GM23248 (cell line): ENCODE results near the gene GTF2I. TPM values are rescaled to one million over a fixed set of nuclear protein-coding genes. Genes with fewer than 3 reads are reported as not detected.

Experiments
- DNase-seq: peaks from one replicate; pipeline ENCODE4 v3.0.0-alpha.2; 2015
- H2AFZ ChIP-seq: fragments of 200-600 bp; sonication (generic); 2 replicates; pipeline ENCODE4 v1.6.1; 2016; ENCODE audit warnings: antibody characterized with exemption
- H3F3A ChIP-seq: fragments of 200-600 bp; sonication (generic); 2 replicates; pipeline ENCODE4 v1.6.1; 2016; ENCODE audit warnings: mild to moderate bottlenecking, antibody characterized with exemption, mixed run types; ENCODE audit not compliant: insufficient read depth
- H3K27ac ChIP-seq: fragments of 200-600 bp; sonication (generic); 2 replicates; pipeline ENCODE4 v1.5.1; 2016; ENCODE audit warnings: mild to moderate bottlenecking
- H3K27me3 ChIP-seq: fragments of 200-600 bp; sonication (generic); replicated peaks from 2 replicates; pipeline ENCODE4 v1.6.1; 2016; ENCODE audit warnings: mild to moderate bottlenecking; ENCODE audit not compliant: insufficient read depth
- H3K36me3 ChIP-seq: fragments of 200-600 bp; sonication (generic); 2 replicates; pipeline ENCODE4 v1.6.1; 2016; ENCODE audit warnings: low read depth, mild to moderate bottlenecking
- H3K4me1 ChIP-seq: fragments of 200-600 bp; sonication (generic); 2 replicates; pipeline ENCODE4 v1.6.1; 2016; ENCODE audit warnings: mild to moderate bottlenecking; ENCODE audit not compliant: insufficient read depth
- H3K4me2 ChIP-seq: fragments of 200-600 bp; sonication (generic); one replicate; pipeline ENCODE4 v1.6.1; 2016; ENCODE audit warnings: mild to moderate bottlenecking; ENCODE audit not compliant: unreplicated experiment
- H3K4me3 ChIP-seq: fragments of 200-600 bp; sonication (generic); 2 replicates; pipeline ENCODE4 v1.5.1; 2016; ENCODE audit warnings: mild to moderate bottlenecking
- H3K79me2 ChIP-seq: fragments of 200-600 bp; sonication (generic); 2 replicates; pipeline ENCODE4 v1.6.1; 2016; ENCODE audit warnings: mild to moderate bottlenecking; ENCODE audit not compliant: insufficient read depth
- H3K9ac ChIP-seq: fragments of 200-600 bp; sonication (generic); 2 replicates; pipeline ENCODE4 v1.6.1; 2016; ENCODE audit warnings: mild to moderate bottlenecking
- H3K9me2 ChIP-seq: fragments of 200-600 bp; sonication (generic); 2 replicates; pipeline ENCODE4 v1.6.1; 2016; ENCODE audit warnings: mixed run types, mild to moderate bottlenecking, moderate library complexity; ENCODE audit not compliant: insufficient read depth
- H3K9me3 ChIP-seq: fragments of 200-600 bp; sonication (generic); one replicate; pipeline ENCODE4 v1.6.1; 2017; ENCODE audit warnings: low read depth
- H4K20me1 ChIP-seq: fragments of 200-600 bp; sonication (generic); 2 replicates; pipeline ENCODE4 v1.6.0; 2016; ENCODE audit not compliant: insufficient read depth
- EZH2 ChIP-seq: fragments of 200-600 bp; sonication (generic); IDR thresholded peaks from 2 replicates; pipeline ENCODE4 v1.6.1; 2018; ENCODE audit warnings: antibody characterized with exemption, mild to moderate bottlenecking; ENCODE audit not compliant: insufficient read depth, poor library complexity, severe bottlenecking
- EZH2phosphoT487 ChIP-seq: fragments of 200-600 bp; sonication (generic); IDR thresholded peaks from 2 replicates; pipeline ENCODE4 v1.6.1; 2018; ENCODE audit warnings: antibody characterized with exemption, moderate library complexity, mild to moderate bottlenecking, low read depth; ENCODE audit not compliant: insufficient read depth
- WGBS, 2 experiments: methylation state at CpG; one replicate each; pipeline ENCODE4 v1.1.6; 2015 to 2017; ENCODE audit warnings: low lambda C conversion rate in 2 of 2, low coverage in 1 of 2; ENCODE audit errors: missing lambda C conversion rate in 2 of 2; 5-methylcytosine and 5-hydroxymethylcytosine counted together
- in situ Hi-C: fragments of 300-500 bp; cut with MboI; formaldehyde crosslinking; loops from 2 replicates; pipeline ENCODE4 v1.15.0; 2020
- polyA plus RNA-seq: library from polyadenylated mRNA; unstranded; fragments of >200 nt; fragmentation: Nextera tagmentation; extraction: Ambion mirVana; gene quantifications from 2 replicates; pipeline ENCODE4 v1.2.1, GENCODE V29; 2016
- total RNA-seq: library from RNA; depleted of rRNA; stranded (reverse); fragments of >200 nt; shearing (Covaris generic); gene quantifications from 2 replicates; pipeline ENCODE4 v1.2.3, GENCODE V29; 2014

GTF2I gene
- total and polyA plus RNA-seq, 2 experiments from 2014 or later: 76.0 to 90.9 TPM

GRCh38 chr7:74717889-74718288 lies 60.4 kb downstream of the GTF2I start:
- H3K4me2 ChIP-seq: peak overlapping the region; percentile 59
- TF ChIP-seq EZH2: no peak
- TF ChIP-seq EZH2phosphoT487: no peak
- H3F3A ChIP-seq: peaks cover 15% of the 10 kb centered on the region; the same call in 1 of the 2 replicates
- H3K27ac ChIP-seq: no peak overlapping the region
- H3K4me1 ChIP-seq: peaks cover 13% of the 10 kb centered on the region
- H3K36me3 ChIP-seq: peaks cover 83% of the 10 kb centered on the region
- peaks cover 66% of the 10 kb centered on the region for H3K79me2 ChIP-seq
- no peak overlapping the region for H3K4me3 ChIP-seq
- H3K9me2 ChIP-seq: no peaks in the 10 kb centered on the region
- no peaks in the 10 kb centered on the region; the same call in 1 of the 2 replicates for H4K20me1 ChIP-seq
- DNase-seq: no peak
- no peak overlapping the region for H2AFZ ChIP-seq
- no peaks in the 10 kb centered on the region for H3K27me3 ChIP-seq
- H3K9me3 ChIP-seq: no peaks in the 10 kb centered on the region
- WGBS, 2 experiments: 93 to 94% methylated on average over 9 of the region's 9 CpGs
- in situ Hi-C loops: no loop called here
- peak overlapping the region; percentile 5; the same call in 1 of the 2 replicates for H3K9ac ChIP-seq

- Histone ChIP-seq H3K9me2 (no peaks in the 10 kb centered on the region), H3K9me3 (no peaks in the 10 kb centered on the region), H3K27ac (no peak overlapping the region), H3K9ac (peak overlapping the region; percentile 5; the same call in 1 of the 2 replicates), H3K36me3 (peaks cover 79% of the 10 kb centered on the region), H3K4me3 (no peak overlapping the region), H3K4me1 (peaks cover 13% of the 10 kb centered on the region), H3F3A (peaks cover 15% of the 10 kb centered on the region; the same call in 1 of the 2 replicates), H2AFZ (no peak overlapping the region), H3K79me2 (peaks cover 62% of the 10 kb centered on the region), H3K27me3 (no peaks in the 10 kb centered on the region), H4K20me1 (no peaks in the 10 kb centered on the region; the same call in 1 of the 2 replicates), H3K4me2 (peak overlapping the region; percentile 59)
- peak; percentile 15 for DNase-seq
- TF ChIP-seq EZH2 (no peak), EZH2phosphoT487 (no peak)
- 10 to 12% methylated on average over 1 of the region's 1 CpG for WGBS, 2 experiments
- in situ Hi-C loops: no loop called here
Observed at GRCh38 chr7:74718336-74718735, 60.8 kb downstream of the GTF2I start.

GRCh38 chr7:74722153-74722552 lies 64.6 kb downstream of the GTF2I start:
- H3K36me3 ChIP-seq: peaks cover 47% of the 10 kb centered on the region
- no peak overlapping the region for H3K4me3 ChIP-seq
- no peak overlapping the region for H2AFZ ChIP-seq
- no peak overlapping the region for H3K9ac ChIP-seq
- 93 to 96% methylated on average over 16 of the region's 16 CpGs for WGBS, 2 experiments
- in situ Hi-C loops: no loop called here
- no peaks in the 10 kb centered on the region for H3K9me2 ChIP-seq
- no peaks in the 10 kb centered on the region for H3K9me3 ChIP-seq
- H3K4me2 ChIP-seq: no peak overlapping the region
- no peak for DNase-seq
- peaks cover 13% of the 10 kb centered on the region for H3K4me1 ChIP-seq
- TF ChIP-seq EZH2: no peak
- no peak for TF ChIP-seq EZH2phosphoT487
- peaks cover 11% of the 10 kb centered on the region; the same call in 1 of the 2 replicates for H3F3A ChIP-seq
- H4K20me1 ChIP-seq: no peaks in the 10 kb centered on the region; the same call in 1 of the 2 replicates
- H3K27ac ChIP-seq: no peak overlapping the region
- H3K27me3 ChIP-seq: no peaks in the 10 kb centered on the region
- peaks cover 58% of the 10 kb centered on the region for H3K79me2 ChIP-seq

- H3K9ac ChIP-seq: no peak overlapping the region
- no peaks in the 10 kb centered on the region for H3K9me3 ChIP-seq
- no peak overlapping the region for H2AFZ ChIP-seq
- H3K4me3 ChIP-seq: no peak overlapping the region
- no peak overlapping the region for H3K4me2 ChIP-seq
- H4K20me1 ChIP-seq: no peaks in the 10 kb centered on the region
- H3K4me1 ChIP-seq: no peaks in the 10 kb centered on the region
- H3K9me2 ChIP-seq: no peaks in the 10 kb centered on the region
- no peak for TF ChIP-seq EZH2phosphoT487
- TF ChIP-seq EZH2: no peak
- H3F3A ChIP-seq: peaks cover 4% of the 10 kb centered on the region; the same call in 1 of the 2 replicates
- no peaks in the 10 kb centered on the region for H3K27me3 ChIP-seq
- peaks cover 51% of the 10 kb centered on the region for H3K79me2 ChIP-seq
- no peak overlapping the region for H3K27ac ChIP-seq
- peaks cover 22% of the 10 kb centered on the region for H3K36me3 ChIP-seq
- DNase-seq: no peak
- in situ Hi-C loops: no loop called here
- 87 to 88% methylated on average over 1 of the region's 1 CpG for WGBS, 2 experiments
Observed at GRCh38 chr7:74725840-74726239, 68.3 kb downstream of the GTF2I start.
